IMR-90 (cell line): Measurements from ENCODE around the gene CSRP1. TPM values are rescaled to one million over a fixed set of nuclear protein-coding genes. Genes with fewer than 3 reads are reported as not detected.
A peak's percentile ranks its signal among the peaks of the same experiment; 100 is the strongest.

Experiments
- ATAC-seq: fragments of 200-7000 bp; cut with Tn5 transposase; 2 replicates; pipeline ENCODE4 v1.9.1; 2020; ENCODE audit warnings: low read depth, mild to moderate bottlenecking, moderate library complexity
- BruUV-seq: library from RNA; stranded (reverse); fragments of 400-500 nt; replicated peaks from 2 replicates; lab custom pipeline; 2021; lab: Mats Ljungman, UMichigan
- CTCF ChIA-PET: fragments of 300-600 bp; formaldehyde crosslinking; extraction: SDS; loops from one replicate; lab custom pipeline; 2021; ENCODE audit warnings: antibody characterized with exemption; lab: Yijun Ruan, JAX
- POLR2A ChIA-PET: fragments of 300-600 bp; sonication (Branson Sonifier 250); formaldehyde crosslinking; loops from one replicate; lab custom pipeline; 2022; ENCODE audit warnings: antibody characterized with exemption; ENCODE audit not compliant: unreplicated experiment; lab: Charles Lee
- DNase-seq: peaks from one replicate; pipeline ENCODE4 v3.0.0; 2013
- H2AFZ ChIP-seq: replicated peaks from 2 replicates; pipeline ENCODE3; 2013; ENCODE audit warnings: low read length, mild to moderate bottlenecking; ENCODE audit not compliant: poor library complexity
- H2AK5ac ChIP-seq: 2 replicates; pipeline ENCODE4 v1.6.1; 2013; ENCODE audit warnings: low read depth, low read length, inconsistent platforms
- H2AK9ac ChIP-seq: replicated peaks from 2 replicates; pipeline ENCODE3; 2013; ENCODE audit warnings: mild to moderate bottlenecking, low read depth, low read length, moderate library complexity; ENCODE audit not compliant: poor library complexity
- H2BK120ac ChIP-seq: 2 replicates; pipeline ENCODE4 v1.6.1; 2013; ENCODE audit warnings: low read depth, low read length, inconsistent platforms
- H2BK15ac ChIP-seq: 3 replicates; pipeline ENCODE4 v1.6.1; 2013; ENCODE audit warnings: low read depth, low read length, inconsistent platforms
- H2BK20ac ChIP-seq: 2 replicates; pipeline ENCODE4 v1.6.1; 2013; ENCODE audit warnings: low read depth, mild to moderate bottlenecking, inconsistent platforms, low read length, moderate library complexity
- H2BK5ac ChIP-seq: 2 replicates; pipeline ENCODE4 v1.6.1; 2013; ENCODE audit warnings: mild to moderate bottlenecking, low read depth, low read length, inconsistent platforms; ENCODE audit not compliant: poor library complexity, severe bottlenecking
- H3K14ac ChIP-seq: replicated peaks from 2 replicates; pipeline ENCODE4 v1.6.1; 2013; ENCODE audit warnings: low read depth, low read length, inconsistent platforms
- H3K18ac ChIP-seq: 2 replicates; pipeline ENCODE4 v1.6.1; 2013; ENCODE audit warnings: low read depth, low read length, control low read depth
- H3K23ac ChIP-seq: 2 replicates; pipeline ENCODE4 v1.6.1; 2013; ENCODE audit warnings: low read depth, low read length, inconsistent platforms
- H3K27ac ChIP-seq: 2 replicates; pipeline ENCODE4 v1.5.1; 2013; ENCODE audit warnings: mild to moderate bottlenecking, control low read depth, low read length; ENCODE audit not compliant: insufficient read depth
- H3K27me3 ChIP-seq: 2 replicates; pipeline ENCODE4 v1.6.1; 2013; ENCODE audit warnings: low read length; ENCODE audit not compliant: control insufficient read depth, insufficient read depth
- H3K36me3 ChIP-seq: 2 replicates; pipeline ENCODE4 v1.6.1; 2013; ENCODE audit warnings: low read length, mixed read lengths; ENCODE audit not compliant: control insufficient read depth, insufficient read depth
- H3K4ac ChIP-seq: 2 replicates; pipeline ENCODE4 v1.6.1; 2013; ENCODE audit warnings: low read depth, low read length, inconsistent platforms
- H3K4me1 ChIP-seq: 2 replicates; pipeline ENCODE4 v1.6.1; 2013; ENCODE audit warnings: low read length, mixed read lengths; ENCODE audit not compliant: control insufficient read depth, insufficient read depth
- H3K4me2 ChIP-seq: 2 replicates; pipeline ENCODE4 v1.6.1; 2013; ENCODE audit warnings: low read depth, mild to moderate bottlenecking, control low read depth, low read length, moderate library complexity
- H3K4me3 ChIP-seq: 2 replicates; pipeline ENCODE4 v1.5.1; 2013; ENCODE audit warnings: low read depth, mild to moderate bottlenecking, control low read depth, low read length, moderate library complexity; ENCODE audit not compliant: insufficient read depth
- H3K56ac ChIP-seq: 2 replicates; pipeline ENCODE4 v1.6.1; 2013; ENCODE audit warnings: low read length, inconsistent platforms; ENCODE audit not compliant: insufficient read depth; ENCODE audit errors: extremely low read depth
- H3K79me1 ChIP-seq, 2 experiments: 2 replicates each; pipeline ENCODE4 v1.6.1; 2013; ENCODE audit warnings: low read length in 2 of 2, inconsistent platforms in 1 of 2, low read depth in 1 of 2
- H3K9ac ChIP-seq: 2 replicates; pipeline ENCODE4 v1.6.1; 2013; ENCODE audit warnings: low read depth, low read length, control low read depth
- H3K9me1 ChIP-seq: 2 replicates; pipeline ENCODE4 v1.6.1; 2013; ENCODE audit warnings: low read length, inconsistent platforms; ENCODE audit not compliant: insufficient read depth
- H3K9me3 ChIP-seq: 2 replicates; pipeline ENCODE4 v1.6.1; 2013; ENCODE audit warnings: low read length; ENCODE audit not compliant: control insufficient read depth, insufficient read depth
- H4K20me1 ChIP-seq: 2 replicates; pipeline ENCODE4 v1.6.1; 2013; ENCODE audit warnings: low read length, inconsistent platforms; ENCODE audit not compliant: insufficient read depth
- H4K5ac ChIP-seq: 2 replicates; pipeline ENCODE4 v1.6.1; 2013; ENCODE audit warnings: mild to moderate bottlenecking, low read depth, low read length, control low read depth
- H4K8ac ChIP-seq, 2 experiments: 2 replicates each; pipeline ENCODE4 v1.6.1; 2013; ENCODE audit warnings: low read depth in 2 of 2, low read length in 2 of 2, control low read depth in 1 of 2, inconsistent platforms in 1 of 2
- H4K91ac ChIP-seq: 2 replicates; pipeline ENCODE4 v1.6.1; 2013; ENCODE audit warnings: low read depth, low read length, inconsistent platforms; ENCODE audit not compliant: insufficient read depth
- CEBPB ChIP-seq: IDR thresholded peaks from 2 replicates; pipeline ENCODE4 v1.6.1; 2012; ENCODE audit warnings: low read depth, low read length, improper control_type of control experiment
- CHD1 ChIP-seq: IDR thresholded peaks from 2 replicates; pipeline ENCODE4 v1.6.1; 2012; ENCODE audit warnings: low read depth, low read length, improper control_type of control experiment
- ELK1 ChIP-seq: fragments of 150-350 bp; IDR thresholded peaks from 2 replicates; pipeline ENCODE4 v1.6.1; 2016; ENCODE audit warnings: low read depth, mild to moderate bottlenecking, low read length, moderate library complexity, borderline replicate concordance
- FOS ChIP-seq: fragments of 150-350 bp; IDR thresholded peaks from 2 replicates; pipeline ENCODE4 v1.6.1; 2016; ENCODE audit warnings: low read depth, low read length
- MAZ ChIP-seq: IDR thresholded peaks from 2 replicates; pipeline ENCODE4 v1.6.1; 2012; ENCODE audit warnings: low read depth, mild to moderate bottlenecking, low read length, improper control_type of control experiment, moderate library complexity, borderline replicate concordance
- NFE2L2 ChIP-seq: fragments of 150-350 bp; IDR thresholded peaks from 2 replicates; pipeline ENCODE4 v1.6.1; 2016; ENCODE audit warnings: low read depth, mild to moderate bottlenecking, low read length
- POLR2A ChIP-seq: IDR thresholded peaks from 2 replicates; pipeline ENCODE4 v1.6.1; 2012; ENCODE audit warnings: mild to moderate bottlenecking, low read depth, low read length
- RFX5 ChIP-seq: IDR thresholded peaks from 2 replicates; pipeline ENCODE4 v1.8.0; 2012; ENCODE audit warnings: low read depth, mild to moderate bottlenecking, low read length, moderate library complexity
- WGBS, 2 experiments: methylation state at CpG; one replicate each; pipeline versions ENCODE4 v1.1.5 to v1.1.7; 2013; ENCODE audit warnings: missing lambda C conversion rate in 2 of 2; ENCODE audit not compliant: insufficient read length in 1 of 2; ENCODE audit errors: extremely low coverage in 2 of 2; 5-methylcytosine and 5-hydroxymethylcytosine counted together
- dilution Hi-C: fragments of 300-500 bp; cut with HindIII; formaldehyde crosslinking; loops from one replicate; pipeline ENCODE4 v1.14.3; 2018; ENCODE audit warnings: low sequenced_read_pairs; ENCODE audit not compliant: unreplicated experiment
- in situ Hi-C: fragments of 300-500 bp; cut with MboI; formaldehyde crosslinking; loops from 3 replicates; pipeline ENCODE4 v1.14.3; 2019; ENCODE audit warnings: low sequenced_read_pairs, inconsistent platforms, mixed read lengths
- intact Hi-C: fragments of 100-400 bp; cut with micrococcal nuclease; formaldehyde crosslinking; loops from 2 replicates; pipeline ENCODE4 v1.10.0; 2022
- polyA plus RNA-seq, 3 experiments: library from polyadenylated mRNA; depleted of rRNA; stranded (reverse); fragments of >200 nt; gene quantifications; 2 replicates each; pipeline ENCODE4 v1.2.3, GENCODE V29; 2012; ENCODE audit warnings: low replicate concordance in 1 of 3
- total RNA-seq: library from RNA; depleted of rRNA; stranded (reverse); fragments of >200 nt; gene quantifications from 2 replicates; pipeline ENCODE4 v1.2.3, GENCODE V29; 2012
- TF ChIP-seq, protein P1 (sequence below): conservative IDR thresholded peaks from 2 replicates; pipeline ENCODE4 v1.5.1; 2012; ENCODE audit warnings: mild to moderate bottlenecking, low read depth, low read length, improper control_type of control experiment
- TF ChIP-seq, protein P2 (sequence below): fragments of 150-350 bp; IDR thresholded peaks from 2 replicates; pipeline ENCODE4 v1.6.1; 2017; ENCODE audit warnings: mild to moderate bottlenecking, antibody characterized with exemption, low read length, low read depth

CSRP1 gene
- total and polyA plus RNA-seq, 2 of the 4 experiments (the other 2 are of a cell fraction): 1,037 to 1,498 TPM

- TF ChIP-seq, protein P1, sequence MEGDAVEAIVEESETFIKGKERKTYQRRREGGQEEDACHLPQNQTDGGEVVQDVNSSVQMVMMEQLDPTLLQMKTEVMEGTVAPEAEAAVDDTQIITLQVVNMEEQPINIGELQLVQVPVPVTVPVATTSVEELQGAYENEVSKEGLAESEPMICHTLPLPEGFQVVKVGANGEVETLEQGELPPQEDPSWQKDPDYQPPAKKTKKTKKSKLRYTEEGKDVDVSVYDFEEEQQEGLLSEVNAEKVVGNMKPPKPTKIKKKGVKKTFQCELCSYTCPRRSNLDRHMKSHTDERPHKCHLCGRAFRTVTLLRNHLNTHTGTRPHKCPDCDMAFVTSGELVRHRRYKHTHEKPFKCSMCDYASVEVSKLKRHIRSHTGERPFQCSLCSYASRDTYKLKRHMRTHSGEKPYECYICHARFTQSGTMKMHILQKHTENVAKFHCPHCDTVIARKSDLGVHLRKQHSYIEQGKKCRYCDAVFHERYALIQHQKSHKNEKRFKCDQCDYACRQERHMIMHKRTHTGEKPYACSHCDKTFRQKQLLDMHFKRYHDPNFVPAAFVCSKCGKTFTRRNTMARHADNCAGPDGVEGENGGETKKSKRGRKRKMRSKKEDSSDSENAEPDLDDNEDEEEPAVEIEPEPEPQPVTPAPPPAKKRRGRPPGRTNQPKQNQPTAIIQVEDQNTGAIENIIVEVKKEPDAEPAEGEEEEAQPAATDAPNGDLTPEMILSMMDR: no peak
- TF ChIP-seq RFX5 (no peak), POLR2A (no peak), CHD1 (no peak), NFE2L2 (no peak)
These were observed 51.8 kb downstream of the CSRP1 start (continued) for GRCh38 chr1:201455098-201455497.

GRCh38 chr1:201454608-201455007 is 52.3 kb downstream of the CSRP1 start:
- H3K18ac ChIP-seq: no peak overlapping the region
- POLR2A ChIA-PET: no interaction called here
- H3K27ac ChIP-seq: no peak overlapping the region
- TF ChIP-seq RFX5 (no peak), ELK1 (no peak), CEBPB (no peak), MAZ (no peak), FOS (no peak), NFE2L2 (no peak)
- TF ChIP-seq, protein P2, sequence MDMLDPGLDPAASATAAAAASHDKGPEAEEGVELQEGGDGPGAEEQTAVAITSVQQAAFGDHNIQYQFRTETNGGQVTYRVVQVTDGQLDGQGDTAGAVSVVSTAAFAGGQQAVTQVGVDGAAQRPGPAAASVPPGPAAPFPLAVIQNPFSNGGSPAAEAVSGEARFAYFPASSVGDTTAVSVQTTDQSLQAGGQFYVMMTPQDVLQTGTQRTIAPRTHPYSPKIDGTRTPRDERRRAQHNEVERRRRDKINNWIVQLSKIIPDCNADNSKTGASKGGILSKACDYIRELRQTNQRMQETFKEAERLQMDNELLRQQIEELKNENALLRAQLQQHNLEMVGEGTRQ: no peak
- TF ChIP-seq, protein P1: no peak

More at GRCh38 chr1:201454608-201455007, 52.3 kb downstream of the CSRP1 start:
- Histone ChIP-seq H2AFZ (no peak overlapping the region), H3K4me2 (no peak overlapping the region), H2BK5ac (peak overlapping the region; percentile 41), H3K4me3 (no peak overlapping the region), H3K9ac (no peak overlapping the region), H2AK9ac (peak overlapping the region; percentile 43), H3K9me3 (no peaks in the 10 kb centered on the region), H3K14ac (peak overlapping the region; percentile 64), H3K9me1 (peaks cover 9% of the 10 kb centered on the region), H4K8ac (peak overlapping the region; percentile 51 to 66; a peak in 1 of 4 replicates), H3K23ac (peak overlapping the region; percentile 58; the same call in 1 of the 2 replicates), H3K36me3 (no peaks in the 10 kb centered on the region), H3K4ac (peak overlapping the region; percentile 77), H2AK5ac (peak overlapping the region; percentile 84), H3K79me1 (peaks cover 0 to 21% of the 10 kb centered on the region in 2 experiments; a peak in 2 of 4 replicates), H3K27me3 (no peaks in the 10 kb centered on the region), H2BK20ac (peak overlapping the region; percentile 73; the same call in 1 of the 2 replicates), H4K91ac (peak overlapping the region; percentile 64), H2BK120ac (peak overlapping the region; percentile 83; the same call in 1 of the 2 replicates), H2BK15ac (peak overlapping the region; percentile 94; the same call in 2 of the 3 replicates), H3K4me1 (peaks cover 25% of the 10 kb centered on the region), H4K5ac (no peak overlapping the region; the same call in 1 of the 2 replicates), H3K56ac (peak overlapping the region; percentile 9; the same call in 1 of the 2 replicates), H4K20me1 (0 out of 2 replicates have a peak, but pooled peaks cover 3% of the 10 kb centered on the region)
- in situ Hi-C loops: no loop called here
- CTCF ChIA-PET: no interaction called here
- WGBS, 2 experiments: no CpG with 5 or more reads among the region's 4 CpGs
- BruUV-seq: no TSS peak
- ATAC-seq (no peak), DNase-seq (no peak)
- dilution Hi-C loops: no loop called here
- intact Hi-C loops: no loop called here
